ENCODE measurements around the gene TPP2.

TPP2 gene

GRCh38 chr13:102718746-102719145, 122.0 kb downstream of the TPP2 start:
- no peak for DNase-seq (ENCODE audit: low read depth in 1 of 2, low spot score in 1 of 2)

- DNase-seq (ENCODE audit: low read depth in 1 of 2, low spot score in 1 of 2): no peak
Observed at GRCh38 chr13:102721800-102722231, 125.0 kb downstream of the TPP2 start.

GRCh38 chr13:102724923-102725322, 128.1 kb downstream of the TPP2 start:
- no peak for DNase-seq (ENCODE audit: low read depth in 1 of 2, low spot score in 1 of 2)

- DNase-seq (ENCODE audit: low read depth in 1 of 2, low spot score in 1 of 2): no peak
Observed at GRCh38 chr13:102726430-102726829, 129.6 kb downstream of the TPP2 start.
